Hematopoietic multipotent progenitor cell (in vitro differentiated cells): ENCODE measurements around the gene SLC6A20. TPM values are rescaled to one million over a fixed set of nuclear protein-coding genes. Genes with fewer than 3 reads are reported as not detected.

Experiments used
- DNase-seq, 3 donors: peaks; one replicate each; pipeline ENCODE4 v3.0.0-alpha.2; 2011 to 2015; ENCODE audit warnings: low read depth in 2 of 3, low spot score in 2 of 3
- small RNA-seq: library from RNA; depleted of rRNA; stranded (forward); fragments of <200 nt; gene quantifications from one replicate; pipeline ENCODE3, GENCODE V24; 2012
- total RNA-seq: library from RNA; depleted of rRNA; stranded (reverse); fragments of >200 nt; gene quantifications from one replicate; pipeline ENCODE4 v1.2.3, GENCODE V29; 2012

Gene SLC6A20
- total RNA-seq, 1 donor: under 0.01 TPM

- no peak for DNase-seq
Observed at GRCh38 chr3:45730409-45731154, 65.8 kb downstream of the SLC6A20 start.

GRCh38 chr3:45729614-45730013 is 66.7 kb downstream of the SLC6A20 start:
- DNase-seq: no peak

GRCh38 chr3:45724911-45725310 is 71.4 kb downstream of the SLC6A20 start:
- no peak for DNase-seq

GRCh38 chr3:45719655-45720487 is 76.5 kb downstream of the SLC6A20 start:
- no peak for DNase-seq

- DNase-seq: no peak
Observed at GRCh38 chr3:45716790-45717336, 79.5 kb downstream of the SLC6A20 start.

GRCh38 chr3:45715945-45716344 is 80.4 kb downstream of the SLC6A20 start:
- DNase-seq: no peak

- DNase-seq: no peak
Observed at GRCh38 chr3:45712434-45713110, 83.8 kb downstream of the SLC6A20 start.

- DNase-seq: peak in 1 of 3 donors; percentile 7
Observed at GRCh38 chr3:45711931-45712330, 84.4 kb downstream of the SLC6A20 start.

GRCh38 chr3:45705839-45706808 is 90.2 kb downstream of the SLC6A20 start:
- no peak for DNase-seq

Small RNA genes lying within 50 kb of the gene (small RNA-seq; reads per million reads assigned to genes)
- gene RN7SL145P: not detected

Other genes with a start within 250 kb of the SLC6A20 start
- 32.9 TPM for gene LIMD1, start 201.8 kb downstream of the SLC6A20 start, total RNA-seq
- 28.0 TPM for gene SACM1L, start 107.1 kb downstream of the SLC6A20 start, total RNA-seq
- gene LZTFL1, start 45.6 kb upstream of the SLC6A20 start, total RNA-seq: 10.0 TPM
- gene CCR9, start 90.0 kb upstream of the SLC6A20 start, total RNA-seq: 1.9 TPM
- gene CXCR6, start 146.9 kb upstream of the SLC6A20 start, total RNA-seq: under 0.01 TPM
- gene FYCO1, start 199.3 kb upstream of the SLC6A20 start, total RNA-seq: 13.7 TPM
- gene XCR1, start 230.9 kb upstream of the SLC6A20 start, total RNA-seq: not detected